ENCODE data around the gene CYP24A1.

DNA sequence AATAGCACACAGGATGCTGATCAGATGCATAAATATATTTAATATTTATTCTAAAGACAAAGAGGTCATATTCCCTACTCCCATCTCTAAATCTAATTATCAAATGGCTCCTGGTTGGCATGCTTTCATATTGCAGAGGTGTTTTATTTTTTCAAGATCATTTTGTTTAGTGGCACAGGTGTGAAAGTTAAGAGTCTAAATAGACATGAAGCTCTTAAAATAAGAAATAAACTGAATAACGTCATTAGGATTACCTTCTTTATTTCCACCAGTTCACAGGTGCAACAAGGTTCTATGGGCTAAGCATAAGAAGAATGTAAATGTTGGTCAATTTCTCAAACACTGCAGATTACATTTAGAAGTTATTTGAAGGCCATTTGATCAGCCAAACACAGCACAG lies 7.1 kb upstream of the CYP24A1 start:
- TF ChIP-seq POLR2A (IDR thresholded peaks at IDR 0.05) (no peak), POLR2AphosphoS5 (IDR thresholded peaks at IDR 0.05) (no peak)
- TF ChIP-seq, protein P1, sequence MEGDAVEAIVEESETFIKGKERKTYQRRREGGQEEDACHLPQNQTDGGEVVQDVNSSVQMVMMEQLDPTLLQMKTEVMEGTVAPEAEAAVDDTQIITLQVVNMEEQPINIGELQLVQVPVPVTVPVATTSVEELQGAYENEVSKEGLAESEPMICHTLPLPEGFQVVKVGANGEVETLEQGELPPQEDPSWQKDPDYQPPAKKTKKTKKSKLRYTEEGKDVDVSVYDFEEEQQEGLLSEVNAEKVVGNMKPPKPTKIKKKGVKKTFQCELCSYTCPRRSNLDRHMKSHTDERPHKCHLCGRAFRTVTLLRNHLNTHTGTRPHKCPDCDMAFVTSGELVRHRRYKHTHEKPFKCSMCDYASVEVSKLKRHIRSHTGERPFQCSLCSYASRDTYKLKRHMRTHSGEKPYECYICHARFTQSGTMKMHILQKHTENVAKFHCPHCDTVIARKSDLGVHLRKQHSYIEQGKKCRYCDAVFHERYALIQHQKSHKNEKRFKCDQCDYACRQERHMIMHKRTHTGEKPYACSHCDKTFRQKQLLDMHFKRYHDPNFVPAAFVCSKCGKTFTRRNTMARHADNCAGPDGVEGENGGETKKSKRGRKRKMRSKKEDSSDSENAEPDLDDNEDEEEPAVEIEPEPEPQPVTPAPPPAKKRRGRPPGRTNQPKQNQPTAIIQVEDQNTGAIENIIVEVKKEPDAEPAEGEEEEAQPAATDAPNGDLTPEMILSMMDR (IDR thresholded peaks at IDR 0.05): no peak

Data from prostate gland (tissue), 2 donors.